Osteocyte (in vitro differentiated cells): Measurements from ENCODE around the gene ZBTB16. TPM values are rescaled to one million over a fixed set of nuclear protein-coding genes. Genes with fewer than 3 reads are reported as not detected.

Experiments used
- DNase-seq: peaks from one replicate; pipeline ENCODE4 v3.0.0; 2021; ENCODE audit warnings: mixed read lengths; ENCODE audit not compliant: unreplicated experiment; ENCODE audit errors: extremely low spot score
- H3K27ac Mint-ChIP-seq: one replicate; pipeline ENCODE4 v1.8.0; 2021; ENCODE audit warnings: mild to moderate bottlenecking, mixed read lengths; ENCODE audit not compliant: unreplicated experiment
- H3K27me3 Mint-ChIP-seq: one replicate; pipeline ENCODE4 v1.8.0; 2021; ENCODE audit warnings: mixed read lengths; ENCODE audit not compliant: unreplicated experiment
- H3K36me3 Mint-ChIP-seq: one replicate; pipeline ENCODE4 v1.8.0; 2021; ENCODE audit warnings: mixed read lengths; ENCODE audit not compliant: unreplicated experiment
- H3K4me1 Mint-ChIP-seq: one replicate; pipeline ENCODE4 v1.8.0; 2021; ENCODE audit warnings: mixed read lengths; ENCODE audit not compliant: unreplicated experiment
- H3K4me3 Mint-ChIP-seq: one replicate; pipeline ENCODE4 v1.8.0; 2021; ENCODE audit warnings: mild to moderate bottlenecking, moderate library complexity, mixed read lengths; ENCODE audit not compliant: unreplicated experiment
- H3K9me3 Mint-ChIP-seq: one replicate; pipeline ENCODE4 v1.8.0; 2021; ENCODE audit warnings: mixed read lengths; ENCODE audit not compliant: unreplicated experiment
- CTCF ChIP-seq: fragments of 200-600 bp; sonication (generic); IDR thresholded peaks from 2 replicates; pipeline ENCODE4 v1.5.0; 2021; ENCODE audit warnings: antibody characterized with exemption, mild to moderate bottlenecking, moderate library complexity
- total RNA-seq: library from RNA; stranded (reverse); gene quantifications from 2 replicates; pipeline ENCODE4 v1.2.1, GENCODE V29; 2021

Gene ZBTB16
- total RNA-seq, 1 donor from 2014 or later = 20.3 TPM

DNA sequence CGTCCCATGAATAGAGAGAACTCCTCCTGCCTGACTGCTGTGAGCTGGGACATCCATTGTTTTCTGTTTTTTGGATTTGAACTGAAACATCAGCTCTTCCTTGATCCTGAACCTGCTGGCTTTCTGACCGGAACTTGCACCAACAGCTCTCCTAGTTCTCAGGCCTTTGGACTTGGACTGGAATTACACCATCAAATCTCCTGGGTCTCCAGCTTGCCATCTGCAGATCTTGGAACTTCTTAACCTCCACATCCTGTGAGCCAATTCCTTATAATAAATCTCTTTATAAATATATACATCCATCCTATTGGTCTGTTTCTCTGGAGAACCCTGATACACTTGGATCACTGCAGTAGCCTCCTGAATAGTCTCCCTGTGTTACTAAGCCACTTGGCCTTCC is 42.5 kb upstream of the ZBTB16 start:
- Mint-ChIP-seq H3K4me1 (no peaks in the 10 kb centered on the region), H3K9me3 (no peaks in the 10 kb centered on the region), H3K4me3 (no peak overlapping the region), H3K36me3 (no peaks in the 10 kb centered on the region), H3K27me3 (peaks cover 25% of the 10 kb centered on the region), H3K27ac (no peak overlapping the region)
- TF ChIP-seq CTCF = no peak
- DNase-seq = no peak

DNA sequence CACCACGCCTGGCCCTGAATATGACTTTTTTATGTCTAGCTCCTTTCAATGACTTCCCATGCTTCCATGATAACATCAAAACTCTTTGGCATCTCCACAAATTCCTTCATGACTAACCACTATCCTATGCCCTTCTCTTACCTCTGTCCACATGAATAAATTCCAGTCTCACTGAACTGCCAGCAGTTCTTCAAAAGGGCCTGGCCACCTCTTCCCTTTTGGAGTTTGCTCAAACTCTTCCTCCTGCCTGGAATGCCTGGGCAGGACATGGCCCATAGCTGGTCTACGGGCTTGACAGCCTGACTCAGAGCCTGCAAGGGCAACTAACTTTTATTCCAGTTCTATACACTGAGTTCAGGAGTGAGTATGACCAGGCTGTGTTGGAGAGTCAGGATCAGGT is 41.8 kb upstream of the ZBTB16 start:
- H3K27me3 Mint-ChIP-seq = peaks cover 23% of the 10 kb centered on the region
- no peak for TF ChIP-seq CTCF
- H3K27ac Mint-ChIP-seq = no peak overlapping the region
- DNase-seq = no peak
- no peak overlapping the region for H3K4me3 Mint-ChIP-seq
- H3K36me3 Mint-ChIP-seq = no peaks in the 10 kb centered on the region
- no peaks in the 10 kb centered on the region for H3K9me3 Mint-ChIP-seq
- no peaks in the 10 kb centered on the region for H3K4me1 Mint-ChIP-seq

GRCh38 chr11:114019046-114019445 is 40.5 kb upstream of the ZBTB16 start:
- Mint-ChIP-seq H3K9me3 (no peaks in the 10 kb centered on the region), H3K27me3 (peaks cover 25% of the 10 kb centered on the region), H3K36me3 (no peaks in the 10 kb centered on the region)

DNA sequence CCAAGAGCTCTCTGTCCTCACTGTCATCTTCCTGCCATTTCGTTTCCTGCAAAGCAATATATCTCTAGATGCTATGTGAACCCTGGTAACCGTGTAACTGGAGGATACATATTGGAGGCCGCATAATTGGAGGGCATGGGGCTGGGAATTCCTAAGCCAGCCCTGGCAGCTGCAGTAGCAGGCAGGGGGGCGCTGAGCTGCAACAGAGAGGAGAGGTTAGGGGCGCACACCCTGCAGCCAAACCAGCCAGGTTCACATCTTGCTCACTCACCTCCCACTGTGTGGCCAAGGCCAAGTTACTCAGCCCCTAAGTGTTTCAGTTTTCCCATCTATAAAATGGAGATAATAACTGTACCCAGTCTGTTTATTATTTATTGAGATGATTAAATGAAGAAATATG is 39.9 kb upstream of the ZBTB16 start:
- no peaks in the 10 kb centered on the region for H3K36me3 Mint-ChIP-seq
- H3K9me3 Mint-ChIP-seq = no peaks in the 10 kb centered on the region
- H3K4me1 Mint-ChIP-seq = no peaks in the 10 kb centered on the region
- no peak for DNase-seq
- no peak overlapping the region for H3K27ac Mint-ChIP-seq
- no peak overlapping the region for H3K4me3 Mint-ChIP-seq
- TF ChIP-seq CTCF = no peak
- peaks cover 26% of the 10 kb centered on the region for H3K27me3 Mint-ChIP-seq

More at GRCh38 chr11:114019046-114019445, 40.5 kb upstream of the ZBTB16 start:
- Mint-ChIP-seq H3K4me1 (no peaks in the 10 kb centered on the region), H3K4me3 (no peak overlapping the region), H3K27ac (no peak overlapping the region)
- no peak for DNase-seq
- TF ChIP-seq CTCF = no peak

DNA sequence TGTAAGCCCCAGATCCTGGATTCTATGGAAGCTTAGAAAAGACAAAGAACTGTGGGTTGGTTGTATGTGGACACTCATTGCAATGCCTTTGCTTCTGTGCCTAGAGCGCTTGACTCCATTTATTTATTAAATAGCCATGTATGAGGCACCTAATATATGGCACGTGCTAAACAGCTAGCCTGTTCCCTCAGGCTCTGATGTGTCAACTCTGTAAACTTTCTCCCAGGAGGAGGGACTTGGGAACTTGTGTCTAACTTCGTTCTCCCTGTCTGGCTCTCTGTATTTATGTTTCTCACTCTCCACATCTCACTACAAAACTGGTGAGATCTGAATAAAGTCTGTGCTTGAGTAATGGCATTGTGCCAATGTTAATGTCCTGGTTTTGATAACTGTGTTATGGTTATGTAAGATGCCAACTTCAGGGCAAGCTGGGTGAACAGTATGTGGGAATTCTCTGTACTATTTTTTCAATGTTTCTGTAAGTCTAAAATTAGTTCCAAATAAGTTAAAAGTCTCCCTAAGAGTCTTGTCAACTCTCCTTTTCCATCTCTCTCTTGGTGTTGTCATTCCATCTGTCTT is 34.1 kb upstream of the ZBTB16 start:
- Mint-ChIP-seq H3K9me3 (no peaks in the 10 kb centered on the region), H3K4me1 (peaks cover 8% of the 10 kb centered on the region), H3K36me3 (no peaks in the 10 kb centered on the region), H3K27me3 (peaks cover 66% of the 10 kb centered on the region), H3K4me3 (no peak overlapping the region), H3K27ac (no peak overlapping the region)
- TF ChIP-seq CTCF = no peak
- no peak for DNase-seq
